Skin epidermis (tissue), 12 donors: ENCODE measurements around the gene MBD3L2B.

ENCODE experiments used
- H3K27ac ChIP-seq, 21 experiments: fragments of 200-600 bp; sonication (generic) in 11 of 21; one replicate each; pipeline ENCODE4 v1.5.0; 2020; ENCODE audit warnings: mild to moderate bottlenecking in 3 of 21, inconsistent platforms in 2 of 21, moderate library complexity in 2 of 21
- H3K4me3 ChIP-seq, 7 experiments: fragments of 200-600 bp; sonication (generic) in 2 of 7; one replicate each; pipeline ENCODE4 v1.5.0; 2020; ENCODE audit warnings: inconsistent platforms in 2 of 7, mild to moderate bottlenecking in 2 of 7, moderate library complexity in 1 of 7

The MBD3L2B gene

GRCh38 chr19:6969490-6969889, 51.7 kb downstream of the MBD3L2B start:
- H3K4me3 ChIP-seq: no peak overlapping the region
- H3K27ac ChIP-seq: peak overlapping the region in 1 of 21 experiments; percentile 50
